PFSK-1 (cell line): ENCODE data around the gene RFFL.

ENCODE experiments used
- POLR2AphosphoS5 ChIP-seq: IDR thresholded peaks from 2 replicates; pipeline ENCODE4 v1.6.1; 2012; ENCODE audit warnings: low read depth, mild to moderate bottlenecking, control low read depth, low read length, moderate library complexity
- SIN3A ChIP-seq: IDR thresholded peaks from 2 replicates; pipeline ENCODE4 v1.6.1; 2012; ENCODE audit warnings: mild to moderate bottlenecking, low read length, moderate library complexity, borderline replicate concordance; ENCODE audit not compliant: insufficient read depth
- TAF1 ChIP-seq: IDR thresholded peaks from 2 replicates; pipeline ENCODE4 v1.6.1; 2012; ENCODE audit warnings: low read length, control low read depth, borderline replicate concordance; ENCODE audit not compliant: insufficient read depth
- TF ChIP-seq, protein P1 (sequence below), 2 experiments: IDR thresholded peaks; 2 replicates each; pipeline versions ENCODE4 v1.6.1 to v1.8.0; 2011 to 2012; ENCODE audit warnings: low read depth in 2 of 2, low read length in 2 of 2, control low read depth in 1 of 2, inconsistent platforms in 1 of 2, mild to moderate bottlenecking in 1 of 2, moderate library complexity in 1 of 2; ENCODE audit not compliant: insufficient read depth in 1 of 2

DNA sequence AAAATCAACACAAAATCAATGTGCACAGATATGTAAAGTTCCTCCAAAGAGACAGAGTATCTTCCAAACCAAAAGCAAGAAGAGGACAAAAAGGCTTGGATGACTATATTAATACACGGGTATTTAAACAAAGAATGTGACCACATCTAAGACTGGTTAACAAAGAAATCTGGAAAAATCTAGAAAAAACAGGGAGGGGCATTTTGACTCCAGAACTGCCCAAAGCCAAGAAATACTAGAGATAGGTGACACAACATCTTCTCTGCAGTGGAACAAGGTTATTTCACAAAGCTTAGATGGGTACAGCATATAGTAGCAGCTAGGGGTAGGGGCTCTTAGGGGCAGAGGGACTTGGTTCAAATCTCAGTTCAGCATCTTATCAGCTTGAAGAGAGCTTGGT lies 10.3 kb downstream of the RFFL start:
- no peak for TF ChIP-seq POLR2AphosphoS5
- no peak for TF ChIP-seq TAF1
- TF ChIP-seq, protein P1, sequence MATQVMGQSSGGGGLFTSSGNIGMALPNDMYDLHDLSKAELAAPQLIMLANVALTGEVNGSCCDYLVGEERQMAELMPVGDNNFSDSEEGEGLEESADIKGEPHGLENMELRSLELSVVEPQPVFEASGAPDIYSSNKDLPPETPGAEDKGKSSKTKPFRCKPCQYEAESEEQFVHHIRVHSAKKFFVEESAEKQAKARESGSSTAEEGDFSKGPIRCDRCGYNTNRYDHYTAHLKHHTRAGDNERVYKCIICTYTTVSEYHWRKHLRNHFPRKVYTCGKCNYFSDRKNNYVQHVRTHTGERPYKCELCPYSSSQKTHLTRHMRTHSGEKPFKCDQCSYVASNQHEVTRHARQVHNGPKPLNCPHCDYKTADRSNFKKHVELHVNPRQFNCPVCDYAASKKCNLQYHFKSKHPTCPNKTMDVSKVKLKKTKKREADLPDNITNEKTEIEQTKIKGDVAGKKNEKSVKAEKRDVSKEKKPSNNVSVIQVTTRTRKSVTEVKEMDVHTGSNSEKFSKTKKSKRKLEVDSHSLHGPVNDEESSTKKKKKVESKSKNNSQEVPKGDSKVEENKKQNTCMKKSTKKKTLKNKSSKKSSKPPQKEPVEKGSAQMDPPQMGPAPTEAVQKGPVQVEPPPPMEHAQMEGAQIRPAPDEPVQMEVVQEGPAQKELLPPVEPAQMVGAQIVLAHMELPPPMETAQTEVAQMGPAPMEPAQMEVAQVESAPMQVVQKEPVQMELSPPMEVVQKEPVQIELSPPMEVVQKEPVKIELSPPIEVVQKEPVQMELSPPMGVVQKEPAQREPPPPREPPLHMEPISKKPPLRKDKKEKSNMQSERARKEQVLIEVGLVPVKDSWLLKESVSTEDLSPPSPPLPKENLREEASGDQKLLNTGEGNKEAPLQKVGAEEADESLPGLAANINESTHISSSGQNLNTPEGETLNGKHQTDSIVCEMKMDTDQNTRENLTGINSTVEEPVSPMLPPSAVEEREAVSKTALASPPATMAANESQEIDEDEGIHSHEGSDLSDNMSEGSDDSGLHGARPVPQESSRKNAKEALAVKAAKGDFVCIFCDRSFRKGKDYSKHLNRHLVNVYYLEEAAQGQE (IDR thresholded peaks at IDR 0.05; ENCODE audit: insufficient read depth in 1 of 2, low read depth in 2 of 2, low read length in 2 of 2) = no peak
- TF ChIP-seq SIN3A = no peak
